HG03175 (cell line): Measurements from ENCODE around the gene ACBD4.

ENCODE experiments used
- ATAC-seq: cut with Tn5 transposase; IDR thresholded peaks from one replicate; pipeline ENCODE4 v1.9.1; 2021; ENCODE audit warnings: mild to moderate bottlenecking, moderate library complexity; ENCODE audit not compliant: unreplicated experiment

The ACBD4 gene

DNA sequence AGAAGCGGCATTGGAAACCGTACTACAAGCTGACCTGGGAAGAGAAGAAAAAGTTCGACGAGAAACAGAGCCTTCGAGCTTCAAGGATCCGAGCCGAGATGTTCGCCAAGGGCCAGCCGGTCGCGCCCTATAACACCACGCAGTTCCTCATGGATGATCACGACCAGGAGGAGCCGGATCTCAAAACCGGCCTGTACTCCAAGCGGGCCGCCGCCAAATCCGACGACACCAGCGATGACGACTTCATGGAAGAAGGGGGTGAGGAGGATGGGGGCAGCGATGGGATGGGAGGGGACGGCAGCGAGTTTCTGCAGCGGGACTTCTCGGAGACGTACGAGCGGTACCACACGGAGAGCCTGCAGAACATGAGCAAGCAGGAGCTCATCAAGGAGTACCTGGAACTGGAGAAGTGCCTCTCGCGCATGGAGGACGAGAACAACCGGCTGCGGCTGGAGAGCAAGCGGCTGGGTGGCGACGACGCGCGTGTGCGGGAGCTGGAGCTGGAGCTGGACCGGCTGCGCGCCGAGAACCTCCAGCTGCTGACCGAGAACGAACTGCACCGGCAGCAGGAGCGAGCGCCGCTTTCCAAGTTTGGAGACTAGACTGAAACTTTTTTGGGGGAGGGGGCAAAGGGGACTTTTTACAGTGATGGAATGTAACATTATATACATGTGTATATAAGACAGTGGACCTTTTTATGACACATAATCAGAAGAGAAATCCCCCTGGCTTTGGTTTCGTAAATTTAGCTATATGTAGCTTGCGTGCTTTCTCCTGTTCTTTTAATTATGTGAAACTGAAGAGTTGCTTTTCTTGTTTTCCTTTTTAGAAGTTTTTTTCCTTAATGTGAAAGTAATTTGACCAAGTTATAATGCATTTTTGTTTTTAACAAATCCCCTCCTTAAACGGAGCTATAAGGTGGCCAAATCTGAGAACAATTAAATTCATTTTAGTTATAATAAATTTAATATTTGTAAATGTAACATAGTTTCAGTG lies 14.5 kb downstream of the ACBD4 start:
- ATAC-seq: no peak

DNA sequence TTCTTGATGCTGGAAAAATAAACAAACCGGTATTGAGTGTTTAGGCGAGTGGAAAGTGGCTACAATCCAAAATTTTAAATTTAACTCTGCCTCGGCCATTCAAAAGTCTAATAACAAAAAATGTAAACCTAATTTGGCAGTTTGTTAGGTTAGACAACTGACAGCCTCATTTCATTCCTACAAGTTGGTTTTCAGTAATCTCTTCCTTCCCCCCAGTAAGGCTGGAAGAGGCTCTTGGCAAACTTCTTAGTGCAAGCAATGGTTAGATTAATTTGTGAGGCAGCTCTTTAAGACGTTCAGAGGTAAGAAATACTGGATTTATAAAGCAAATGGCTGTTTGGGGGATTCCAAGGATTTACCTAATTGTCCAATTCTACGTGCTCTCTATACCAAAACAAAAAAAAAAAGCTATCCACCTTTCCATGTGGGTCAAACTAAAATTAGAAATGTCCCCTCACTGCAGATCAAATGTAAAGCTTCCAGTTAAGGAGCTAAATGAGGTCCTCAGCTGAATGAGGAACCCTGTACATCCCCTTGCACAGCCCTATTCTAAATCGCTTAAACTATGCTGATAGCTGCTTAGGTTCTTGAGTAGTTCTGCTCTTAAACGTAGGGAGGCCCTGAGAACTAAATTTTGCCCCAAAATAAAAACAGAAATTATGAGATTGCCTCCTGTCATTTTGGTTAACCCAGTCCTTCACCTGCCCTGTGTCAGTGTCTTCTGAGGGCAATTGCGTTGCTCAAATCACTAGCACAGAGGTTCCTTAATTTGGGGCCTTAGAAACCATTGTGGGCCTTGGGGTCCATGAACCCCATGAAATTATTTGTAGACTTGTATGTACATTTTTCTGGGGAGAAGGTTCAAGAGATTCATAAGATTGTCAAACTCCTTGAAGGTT lies 15.7 kb downstream of the ACBD4 start:
- no peak for ATAC-seq

DNA sequence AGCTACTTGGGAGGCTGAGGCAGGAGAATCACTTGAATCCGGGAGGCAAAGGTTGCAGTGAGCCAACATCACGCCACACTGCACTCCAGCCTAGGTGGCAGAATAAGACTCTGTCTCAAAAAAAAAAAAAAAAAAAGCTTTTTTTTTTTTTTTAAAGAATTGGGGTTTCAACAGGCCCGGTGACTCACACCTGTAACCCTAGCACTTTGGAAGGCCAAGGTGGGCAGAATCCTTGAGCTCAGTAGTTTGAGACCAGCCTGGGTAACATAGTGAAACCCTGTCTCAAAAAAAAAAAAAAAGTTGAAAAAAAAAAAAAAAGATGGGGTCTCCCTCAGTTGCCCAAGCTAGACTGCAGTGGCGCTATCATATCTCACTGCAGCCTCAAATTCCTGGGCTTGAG lies 19.5 kb downstream of the ACBD4 start:
- ATAC-seq: no peak

DNA sequence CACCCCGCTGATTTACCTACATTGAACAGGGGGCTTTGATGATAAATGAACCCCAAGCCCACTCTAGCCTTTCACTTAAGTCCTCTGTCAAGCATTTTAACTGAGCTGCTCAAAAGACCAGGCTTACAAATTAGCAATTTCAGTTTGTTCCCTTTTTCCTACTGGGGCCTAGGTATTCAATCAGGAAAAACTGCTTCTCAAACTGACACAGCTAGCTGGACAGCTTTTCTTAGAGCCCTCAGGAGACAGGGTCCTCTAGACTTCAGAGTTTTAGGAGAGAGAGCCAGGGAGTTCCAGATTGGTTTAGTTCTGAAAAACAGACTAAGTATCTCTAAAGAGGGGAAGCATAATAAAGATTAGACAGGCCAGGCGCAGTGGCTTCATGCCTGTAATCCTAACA lies 20.0 kb downstream of the ACBD4 start:
- no peak for ATAC-seq

DNA sequence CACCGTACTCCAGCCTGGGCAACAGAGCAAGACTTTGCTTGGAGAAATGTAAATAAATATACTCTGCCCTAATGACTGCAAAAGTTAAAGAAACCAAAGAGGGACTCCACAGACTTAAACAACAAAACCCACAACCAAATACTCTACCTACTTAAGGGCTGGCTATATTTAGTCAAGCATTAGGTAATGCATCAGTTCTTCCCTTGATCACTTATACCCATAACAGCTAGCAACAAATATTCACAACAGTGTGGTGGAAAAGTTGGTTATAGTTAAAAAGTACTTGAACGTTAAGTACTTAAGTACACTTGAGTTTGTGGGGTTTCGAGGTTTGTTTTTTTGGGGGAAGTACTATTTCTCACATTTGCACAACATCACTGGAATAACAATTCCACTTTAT lies 20.8 kb downstream of the ACBD4 start:
- ATAC-seq: no peak

DNA sequence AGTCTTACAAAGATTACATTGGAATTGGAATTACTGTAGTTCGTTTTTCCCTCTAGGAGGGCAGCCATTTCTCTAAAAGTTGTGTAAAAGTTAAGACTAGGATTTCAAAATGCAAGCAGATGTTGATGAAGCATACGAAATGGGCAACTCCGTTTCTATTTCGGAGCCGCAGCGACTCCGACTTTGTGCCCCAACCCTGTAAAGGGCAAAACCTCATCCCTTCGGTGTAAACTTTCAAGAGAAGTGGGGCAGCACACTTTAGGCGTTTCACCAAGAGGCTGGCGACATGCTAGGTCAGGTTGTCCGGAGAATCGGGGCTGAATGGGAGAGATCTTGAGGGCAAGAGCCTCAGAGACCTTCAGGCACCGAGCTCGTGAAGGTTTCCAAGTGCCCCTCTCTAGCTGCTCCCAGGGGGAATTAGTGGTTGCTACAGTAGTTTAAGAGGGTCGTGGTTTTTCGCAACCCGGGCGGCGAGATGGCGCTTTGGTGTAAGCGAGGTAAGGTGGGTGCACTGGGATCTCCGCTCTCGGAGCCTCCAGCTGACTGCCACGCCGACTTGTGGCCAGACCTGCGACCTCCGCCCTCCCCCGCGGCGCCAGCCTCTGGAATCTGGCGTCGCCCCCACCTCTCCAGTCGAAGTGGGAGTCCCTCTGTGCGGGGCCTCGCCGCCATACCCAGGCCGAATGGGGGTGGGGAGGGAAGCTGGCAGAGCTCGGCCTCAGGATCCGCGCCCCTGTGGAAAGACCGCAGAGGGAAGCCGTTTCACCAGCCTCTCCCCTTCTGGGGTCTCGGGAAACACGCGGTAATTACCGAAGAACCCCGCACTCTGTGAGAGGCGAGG lies 25.2 kb downstream of the ACBD4 start:
- ATAC-seq: peak; percentile 8

DNA sequence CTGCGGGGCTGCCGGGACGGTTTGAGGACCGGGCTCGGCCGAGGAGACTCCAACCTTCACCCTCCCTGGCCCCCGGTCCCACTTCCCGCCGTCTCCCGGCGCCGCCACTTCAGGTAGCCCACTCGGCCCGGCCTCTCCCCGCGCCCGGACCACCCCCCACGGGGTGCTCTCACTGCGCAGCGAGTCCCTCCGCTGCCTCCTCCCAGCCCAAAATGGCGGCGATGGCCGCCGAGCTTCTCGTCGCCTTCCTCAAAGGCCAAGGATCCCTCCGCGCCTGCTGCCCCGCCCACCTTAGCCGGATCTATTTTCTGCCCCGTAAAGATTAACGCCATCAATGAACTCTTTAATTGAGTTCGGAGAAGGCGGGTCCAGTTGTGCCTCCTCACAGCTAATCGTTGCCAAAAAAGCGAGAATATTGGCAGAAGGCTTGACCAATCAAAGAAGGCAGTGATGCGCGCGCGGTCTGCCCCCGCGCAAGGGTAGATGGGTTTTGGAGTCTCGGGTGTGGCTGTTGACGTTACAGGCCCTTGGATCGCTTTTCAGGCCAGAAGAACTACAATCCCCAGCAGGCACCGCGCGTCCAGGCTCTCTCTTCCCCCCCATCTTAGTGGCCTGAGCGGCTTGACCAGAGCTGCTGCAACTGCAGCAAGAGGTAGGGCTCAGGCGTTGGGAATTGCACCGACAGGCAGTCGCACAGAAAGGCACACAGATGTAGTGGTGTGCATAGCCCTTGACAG lies 26.0 kb downstream of the ACBD4 start, which contains the start of gene HEXIM2:
TSS of gene HEXIM2 (plus strand) at position 588 of the 737 bp plus-strand sequence. CDS start 919 bp downstream, outside the sequence.
- peak; percentile 95 for ATAC-seq

DNA sequence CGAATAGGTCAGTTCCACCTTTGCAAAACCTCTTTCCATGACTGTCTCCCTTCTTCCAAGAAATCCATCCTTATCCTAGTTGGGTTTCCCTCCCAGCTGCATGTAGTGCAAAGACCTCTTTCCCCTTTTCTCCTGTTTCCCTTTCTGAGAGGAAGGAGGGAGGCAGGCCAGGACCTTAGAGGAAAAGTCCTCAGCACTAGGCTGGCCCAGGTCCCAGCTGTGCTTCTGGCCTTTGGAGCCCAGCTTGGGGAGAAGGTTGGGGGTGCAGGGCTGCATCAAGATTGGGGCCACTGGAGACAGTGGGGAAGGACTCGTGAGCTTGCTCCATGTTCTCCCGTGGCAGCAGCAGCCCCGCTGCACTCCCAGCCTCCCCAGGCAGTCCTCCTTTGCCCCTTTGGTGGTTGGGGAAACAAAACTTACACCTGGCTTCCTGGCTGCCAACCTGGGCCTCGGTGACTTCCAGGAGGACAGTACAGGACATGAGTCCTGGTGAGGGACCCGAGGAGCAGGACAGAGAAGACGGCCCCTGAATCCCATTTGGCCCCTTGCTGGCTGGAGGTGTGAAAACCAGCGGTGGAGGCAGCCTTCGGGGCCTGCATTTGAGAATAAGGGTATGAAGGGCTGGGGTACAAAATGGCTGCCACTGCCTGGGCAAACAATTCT lies 26.7 kb downstream of the ACBD4 start:
- no peak for ATAC-seq

DNA sequence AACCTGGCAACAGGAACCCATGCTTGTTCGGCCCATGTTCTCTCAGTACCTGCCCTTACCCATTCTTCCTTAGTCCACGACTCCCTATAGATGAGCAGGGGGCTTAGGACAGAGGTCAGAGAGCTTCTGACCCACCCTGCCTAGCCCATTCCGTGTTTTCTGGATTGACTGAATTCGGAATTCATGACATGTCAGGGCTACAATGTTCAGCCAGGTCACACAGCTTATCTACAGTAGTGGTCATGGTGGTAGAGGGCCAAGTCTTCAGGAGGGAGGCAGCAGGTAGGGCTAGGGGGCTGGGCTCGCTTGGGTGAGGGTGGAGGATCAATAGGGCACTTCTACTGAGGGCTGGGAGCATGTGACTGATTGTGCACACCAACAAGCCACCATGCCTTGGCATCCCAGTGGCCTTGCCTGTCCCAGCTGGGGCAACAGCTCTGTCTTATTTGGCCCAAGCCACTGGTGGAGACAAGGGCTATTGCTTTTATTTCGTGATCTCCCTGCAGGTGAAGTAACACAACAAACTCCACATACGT lies 29.3 kb downstream of the ACBD4 start:
- no peak for ATAC-seq

DNA sequence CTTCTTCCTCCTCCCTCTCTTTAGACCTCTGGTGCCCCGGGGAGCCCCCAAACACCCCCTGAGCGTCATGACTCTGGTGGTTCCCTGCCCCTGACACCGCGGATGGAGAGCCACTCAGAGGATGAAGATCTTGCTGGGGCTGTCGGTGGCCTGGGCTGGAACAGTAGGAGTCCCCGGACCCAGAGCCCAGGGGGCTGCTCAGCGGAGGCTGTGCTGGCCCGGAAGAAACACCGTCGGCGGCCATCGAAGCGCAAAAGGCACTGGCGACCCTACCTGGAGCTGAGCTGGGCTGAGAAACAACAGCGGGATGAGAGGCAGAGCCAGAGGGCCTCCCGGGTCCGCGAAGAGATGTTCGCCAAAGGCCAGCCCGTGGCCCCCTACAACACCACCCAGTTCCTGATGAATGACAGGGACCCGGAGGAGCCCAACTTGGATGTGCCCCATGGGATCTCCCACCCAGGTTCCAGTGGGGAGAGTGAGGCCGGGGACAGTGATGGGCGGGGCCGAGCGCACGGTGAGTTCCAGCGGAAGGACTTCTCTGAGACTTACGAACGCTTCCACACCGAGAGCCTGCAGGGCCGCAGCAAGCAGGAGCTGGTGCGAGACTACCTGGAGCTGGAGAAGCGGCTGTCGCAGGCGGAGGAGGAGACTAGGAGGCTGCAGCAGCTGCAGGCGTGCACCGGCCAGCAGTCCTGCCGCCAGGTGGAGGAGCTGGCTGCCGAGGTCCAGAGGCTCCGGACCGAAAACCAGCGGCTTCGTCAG lies 33.7 kb downstream of the ACBD4 start:
- ATAC-seq: no peak

DNA sequence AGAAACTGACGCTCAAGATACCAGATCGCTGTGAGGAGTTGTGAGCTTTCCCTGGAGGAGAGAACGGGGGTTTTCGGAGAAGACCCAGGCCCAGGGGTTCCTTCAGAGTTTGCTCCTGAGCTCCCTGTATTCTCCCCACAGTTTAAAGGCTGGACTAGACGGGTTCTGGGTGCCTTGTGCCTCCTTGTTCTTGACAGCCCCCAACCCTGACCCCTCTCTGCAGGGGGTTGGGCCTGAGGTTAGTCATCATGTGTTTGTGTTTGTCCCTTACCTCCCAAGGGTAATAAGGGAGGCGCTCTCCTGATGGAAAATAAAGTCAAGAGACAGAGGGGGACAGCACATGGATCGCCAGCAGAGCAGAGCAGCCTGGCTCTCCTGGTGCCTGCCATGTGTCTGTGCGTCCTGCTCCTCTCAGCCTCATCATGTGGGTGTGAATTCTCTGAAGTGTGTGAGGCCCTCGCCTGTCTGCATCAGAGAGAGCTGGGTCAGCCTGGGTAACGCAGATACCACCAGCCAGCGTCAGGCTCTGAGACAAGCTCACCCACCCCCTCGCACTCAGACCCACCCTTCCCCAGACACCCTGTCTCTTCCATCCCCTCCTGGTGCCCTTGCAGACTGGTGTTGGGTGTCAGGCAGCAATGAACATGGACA lies 34.9 kb downstream of the ACBD4 start:
- ATAC-seq: no peak

DNA sequence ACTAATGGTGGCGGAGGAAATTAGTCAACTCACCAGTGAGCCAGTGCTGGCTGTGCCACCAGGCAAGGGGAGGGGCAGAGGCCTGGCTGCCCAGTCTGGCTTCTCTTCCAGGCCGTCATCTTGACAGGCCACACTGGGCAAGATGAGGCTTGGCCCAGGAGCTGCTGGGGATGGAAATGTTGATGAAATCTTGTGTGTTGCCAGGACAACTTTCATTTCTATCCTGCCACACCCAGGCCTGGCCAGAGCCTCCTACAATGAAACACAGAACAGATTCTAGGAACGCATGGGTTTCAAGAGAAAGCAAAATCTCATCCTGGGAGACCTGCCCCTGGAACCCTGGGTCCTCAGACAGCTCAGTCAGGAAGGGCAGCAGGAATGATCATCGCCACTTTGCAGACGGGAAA lies 35.4 kb downstream of the ACBD4 start:
- no peak for ATAC-seq

DNA sequence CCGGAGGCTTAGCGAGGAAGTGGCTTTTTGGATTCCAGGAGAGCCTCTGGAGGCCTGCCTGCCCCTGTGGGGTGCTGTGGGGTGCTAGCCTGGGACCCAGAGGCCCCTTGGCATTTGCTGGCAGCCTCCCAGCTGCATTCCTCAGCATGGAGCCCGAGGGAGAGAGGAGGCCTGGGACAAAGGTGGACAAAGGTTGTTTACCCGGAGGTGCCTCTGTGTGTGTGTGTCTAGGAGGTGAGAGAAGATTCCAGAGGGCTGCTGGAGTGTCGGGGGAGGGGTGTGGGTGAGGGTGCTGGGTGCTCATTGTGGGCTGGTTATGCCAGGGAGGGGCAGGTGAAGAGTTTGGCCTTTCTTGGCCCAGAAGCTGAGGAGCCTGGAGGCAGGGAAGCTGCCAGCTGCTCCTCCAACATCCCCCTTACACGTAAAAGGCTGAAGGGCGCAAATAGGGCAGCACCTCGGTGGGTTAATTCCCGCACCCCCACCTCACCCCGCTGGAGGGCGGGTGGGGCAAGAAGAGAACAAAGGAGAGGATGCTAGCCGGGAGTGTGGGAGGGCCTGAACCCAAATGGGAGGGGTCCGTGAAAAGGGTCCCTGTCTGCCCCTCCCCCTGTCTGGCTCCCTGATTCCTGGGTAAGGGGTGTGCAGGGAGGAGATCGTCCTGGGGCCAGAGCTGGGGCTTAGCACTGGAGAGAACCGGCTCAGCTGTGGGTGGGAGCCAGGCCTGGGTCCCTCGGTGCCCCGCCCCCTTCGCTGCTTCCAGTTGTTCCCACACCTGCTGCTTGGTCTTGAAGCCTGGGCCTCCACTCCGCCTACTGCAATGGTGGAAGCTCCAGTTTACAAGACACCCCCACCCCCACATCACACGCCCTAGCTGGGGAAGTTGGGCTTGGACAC lies 36.1 kb downstream of the ACBD4 start:
- ATAC-seq: no peak

DNA sequence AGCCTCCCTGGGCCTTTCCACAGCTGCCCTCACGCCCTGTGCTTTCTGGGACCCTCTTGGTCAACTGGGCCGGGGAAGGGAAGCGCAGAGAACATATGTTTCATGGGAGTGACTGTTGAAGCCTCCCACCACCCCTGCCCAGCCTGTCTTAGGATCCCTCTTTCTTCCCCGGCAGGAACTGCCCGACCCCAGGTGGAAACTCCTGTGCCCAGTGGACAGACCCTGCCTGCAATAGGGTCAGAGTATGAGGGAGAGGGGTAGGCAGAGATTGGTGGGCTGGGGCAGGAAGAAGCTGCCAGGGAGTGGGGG lies 36.7 kb downstream of the ACBD4 start:
- no peak for ATAC-seq

DNA sequence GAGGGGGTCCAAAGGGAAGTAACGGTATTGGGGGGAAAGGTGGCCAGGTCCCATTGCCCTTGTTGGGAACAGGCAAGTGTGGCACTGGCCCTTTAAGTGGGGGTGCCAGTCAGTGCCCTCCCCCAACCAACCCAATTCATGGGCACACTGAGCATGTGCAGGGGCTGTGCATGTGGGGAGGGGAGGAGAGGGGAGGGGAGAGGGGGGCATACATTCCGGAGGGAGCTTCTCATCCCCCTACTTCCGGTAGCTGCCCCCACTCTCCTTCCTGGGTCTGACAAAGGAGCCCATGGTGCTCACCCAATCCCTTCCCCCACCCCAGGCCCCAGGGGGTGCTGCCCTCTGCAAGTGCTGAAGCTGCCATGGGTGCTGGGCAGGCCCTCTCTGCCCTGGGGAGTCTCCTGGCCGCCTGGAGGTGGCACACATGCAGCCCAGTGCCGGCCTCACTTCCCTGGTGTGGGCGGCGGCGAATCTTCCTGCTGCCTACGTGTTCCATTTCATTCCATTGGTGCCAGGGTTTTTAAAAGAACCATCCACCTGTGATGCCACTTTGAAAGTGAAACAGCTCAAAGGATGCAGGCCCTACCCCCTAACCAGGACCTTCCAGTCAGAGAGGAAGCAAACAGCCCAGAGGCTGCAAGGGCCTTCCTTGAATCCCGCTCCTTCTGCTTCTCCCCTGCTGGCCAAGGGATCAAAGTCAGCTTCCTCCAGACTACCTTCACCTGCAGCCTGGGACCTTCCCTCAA lies 37.2 kb downstream of the ACBD4 start:
- ATAC-seq: no peak

DNA sequence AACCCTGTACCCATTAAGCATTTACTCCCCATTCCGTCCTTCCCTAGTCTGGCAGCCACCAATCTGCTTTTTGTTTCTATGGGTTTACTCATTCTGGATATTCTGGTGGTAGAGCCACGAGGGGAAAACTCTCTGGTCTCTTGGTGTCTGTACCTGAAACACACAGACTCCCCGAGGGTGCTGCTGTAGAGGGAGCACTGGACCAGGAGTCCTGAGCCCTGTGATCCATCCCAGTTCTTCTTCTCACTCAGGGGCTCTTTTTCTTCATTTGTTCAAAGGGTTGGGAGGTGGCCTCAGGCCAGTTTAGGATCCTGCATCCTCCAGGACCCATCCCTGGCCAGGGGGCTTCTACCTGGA lies 40.2 kb downstream of the ACBD4 start:
- ATAC-seq: no peak

DNA sequence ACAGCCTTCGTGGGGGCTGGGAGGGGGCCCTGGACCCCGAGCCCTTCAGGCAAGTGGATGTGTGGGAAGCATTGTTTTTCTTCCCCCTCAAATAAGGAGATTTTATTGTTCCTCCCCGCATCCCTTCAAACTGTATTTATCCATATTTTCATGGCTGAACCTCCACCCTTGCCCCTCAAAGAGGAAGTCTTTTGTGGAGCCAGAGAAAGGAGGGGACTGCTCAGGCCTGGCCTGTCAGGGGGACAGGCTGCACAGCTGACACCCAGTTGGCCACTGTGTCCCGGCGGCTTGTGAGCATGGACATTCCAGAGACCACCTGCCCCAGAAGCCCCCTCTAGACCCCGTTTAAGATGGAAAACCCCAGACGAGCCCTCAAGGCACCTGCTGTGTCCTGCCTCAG lies 42.1 kb downstream of the ACBD4 start:
- ATAC-seq: no peak
